Measurements from ENCODE around the gene VASP.

GRCh38 chr19:45470762-45471081 lies 36.6 kb upstream of the VASP start:
- no peak for TF ChIP-seq POLR2A (IDR thresholded peaks at IDR 0.05)
- TF ChIP-seq CTCF (IDR thresholded peaks at IDR 0.05), result no peak

Data from testis (tissue), 2 donors.